GM12878 (cell line): ENCODE data around the gene CTNNA3. TPM values are rescaled to one million over a fixed set of nuclear protein-coding genes. Genes with fewer than 3 reads are reported as not detected.

Experiments used
- ATAC-seq: fragments of 200-7000 bp; cut with Tn5 transposase; 3 replicates; pipeline ENCODE4 v1.9.1; 2020; ENCODE audit warnings: mild to moderate bottlenecking, moderate library complexity
- BruUV-seq: library from RNA; stranded (reverse); fragments of 400-500 nt; replicated peaks from 2 replicates; lab custom pipeline; 2021; lab: Mats Ljungman, UMichigan
- CTCF ChIA-PET: fragments of 300-600 bp; sonication (Branson Sonifier 250); formaldehyde crosslinking; extraction: SDS; loops from one replicate; lab custom pipeline; 2021; ENCODE audit warnings: inconsistent platforms; lab: Yijun Ruan, JAX
- POLR2A ChIA-PET: fragments of 350-600 bp; formaldehyde crosslinking; extraction: SDS; loops from one replicate; lab custom pipeline; 2021; ENCODE audit warnings: inconsistent platforms; lab: Charles Lee
- RAD21 ChIA-PET: fragments of 300-600 bp; sonication (Branson Sonifier 250); formaldehyde crosslinking; loops from one replicate; lab custom pipeline; 2023; ENCODE audit warnings: antibody characterized with exemption; ENCODE audit not compliant: unreplicated experiment; lab: Charles Lee
- SMC1A ChIA-PET: fragments of 300-600 bp; sonication (Branson Sonifier 250); formaldehyde crosslinking; loops from one replicate; lab custom pipeline; 2023; ENCODE audit not compliant: unreplicated experiment, uncharacterized antibody; lab: Charles Lee
- DNase-seq: peaks from one replicate; pipeline ENCODE4 v3.0.0-alpha.2; 2011; ENCODE audit warnings: low read depth, low spot score
- FAIRE-seq: peaks from 3 replicates; lab custom pipeline; 2011; peaks lifted over from hg19 to GRCh38; lab: Jason Lieb, UNC
- H2AFZ ChIP-seq: 2 replicates; pipeline ENCODE4 v1.6.0; 2011; ENCODE audit warnings: low read depth, low read length, control low read depth; ENCODE audit not compliant: control insufficient read depth
- H3K27ac ChIP-seq: 2 replicates; pipeline ENCODE4 v1.5.1; 2011; ENCODE audit warnings: control low read depth; ENCODE audit not compliant: control insufficient read depth, insufficient read depth
- H3K27me3 ChIP-seq, 2 experiments: replicated peaks in 1 of 2; 2 replicates each; pipeline versions ENCODE4 v1.6.0 to v1.6.1; 2011; ENCODE audit warnings: low read length in 1 of 2; ENCODE audit not compliant: control insufficient read depth in 2 of 2, insufficient read depth in 2 of 2
- H3K36me3 ChIP-seq, 2 experiments: 2 replicates each; pipeline ENCODE4 v1.5.1; 2011; ENCODE audit warnings: low read length in 1 of 2; ENCODE audit not compliant: control insufficient read depth in 2 of 2, insufficient read depth in 2 of 2
- H3K4me1 ChIP-seq: 2 replicates; pipeline ENCODE4 v1.6.1; 2011; ENCODE audit warnings: mild to moderate bottlenecking, low read length, moderate library complexity, mixed read lengths; ENCODE audit not compliant: control insufficient read depth, insufficient read depth
- H3K4me2 ChIP-seq: 2 replicates; pipeline ENCODE4 v1.6.0; 2011; ENCODE audit warnings: control low read depth; ENCODE audit not compliant: control insufficient read depth, insufficient read depth
- H3K4me3 ChIP-seq: fragments of 200-600 bp; sonication (generic); 2 replicates; pipeline ENCODE4 v1.5.1; 2016
- H3K79me2 ChIP-seq: 2 replicates; pipeline ENCODE4 v1.6.0; 2011; ENCODE audit warnings: low read length; ENCODE audit not compliant: control insufficient read depth, insufficient read depth
- H3K9ac ChIP-seq: 2 replicates; pipeline ENCODE4 v1.8.0; 2011; ENCODE audit warnings: low read length, control low read depth, mixed read lengths; ENCODE audit not compliant: control insufficient read depth, insufficient read depth
- H3K9me3 ChIP-seq: replicated peaks from 3 replicates; pipeline ENCODE4 v1.5.1; 2011; ENCODE audit warnings: mild to moderate bottlenecking, low read length; ENCODE audit not compliant: control insufficient read depth, insufficient read depth
- H4K20me1 ChIP-seq: 2 replicates; pipeline ENCODE4 v1.6.0; 2011; ENCODE audit not compliant: control insufficient read depth, insufficient read depth
- BACH1 ChIP-seq: fragments of 450-650 bp; IDR thresholded peaks from 2 replicates; pipeline ENCODE4 v1.6.1; 2017; ENCODE audit warnings: mild to moderate bottlenecking, borderline replicate concordance
- CHD4 ChIP-seq: fragments of 200-600 bp; sonication (generic); IDR thresholded peaks from 2 replicates; pipeline ENCODE4 v1.6.1; 2016; ENCODE audit warnings: mild to moderate bottlenecking
- DPF2 ChIP-seq: fragments of 450-650 bp; IDR thresholded peaks from 2 replicates; pipeline ENCODE4 v1.6.1; 2017; ENCODE audit warnings: mild to moderate bottlenecking
- EED ChIP-seq: sonication (generic); IDR thresholded peaks from 2 replicates; pipeline ENCODE4 v1.6.1; 2016; ENCODE audit warnings: antibody characterized with exemption, low read depth
- EGR1 ChIP-seq, 2 experiments: IDR thresholded peaks; 1 replicate in 1 of 2; 2 replicates in 1 of 2; pipeline ENCODE4 v1.6.1; 2011 to 2012; ENCODE audit warnings: low read depth in 2 of 2, low read length in 2 of 2, borderline replicate concordance in 1 of 2, mild to moderate bottlenecking in 1 of 2, moderate library complexity in 1 of 2
- HDAC6 ChIP-seq: fragments of 200-600 bp; sonication (generic); IDR thresholded peaks from one replicate; pipeline ENCODE4 v1.8.0; 2017; ENCODE audit warnings: antibody characterized with exemption; ENCODE audit not compliant: unreplicated experiment
- NFYB ChIP-seq: IDR thresholded peaks from 2 replicates; pipeline ENCODE4 v1.6.1; 2011; ENCODE audit warnings: low read depth, mild to moderate bottlenecking, low read length, improper control_type of control experiment, moderate library complexity; ENCODE audit not compliant: insufficient read depth
- NR2C2 ChIP-seq: IDR thresholded peaks from 2 replicates; pipeline ENCODE4 v1.6.1; 2011; ENCODE audit warnings: borderline replicate concordance, low read depth; ENCODE audit not compliant: control insufficient read depth, insufficient read length
- POLR2AphosphoS5 ChIP-seq: IDR thresholded peaks from 2 replicates; pipeline ENCODE4 v1.6.1; 2011; ENCODE audit warnings: mild to moderate bottlenecking, low read length, inconsistent platforms
- RAD51 ChIP-seq: fragments of 450-650 bp; IDR thresholded peaks from 2 replicates; pipeline ENCODE4 v1.6.1; 2016; ENCODE audit warnings: moderate library complexity, mild to moderate bottlenecking, inconsistent platforms
- RBBP5 ChIP-seq: fragments of 200-600 bp; sonication (generic); conservative IDR thresholded peaks from 2 replicates; pipeline ENCODE4 v1.6.1; 2016
- SMAD1 ChIP-seq: fragments of 450-650 bp; IDR thresholded peaks from 2 replicates; pipeline ENCODE4 v1.6.1; 2018; ENCODE audit warnings: mild to moderate bottlenecking, low read depth; ENCODE audit not compliant: partially characterized antibody
- STAT1 ChIP-seq: fragments of 450-650 bp; conservative IDR thresholded peaks from 2 replicates; pipeline ENCODE4 v1.6.1; 2014; ENCODE audit warnings: antibody characterized with exemption, mild to moderate bottlenecking
- TCF3 ChIP-seq: IDR thresholded peaks from 2 replicates; pipeline ENCODE4 v1.6.1; 2012; ENCODE audit warnings: low read depth, mild to moderate bottlenecking, low read length, borderline replicate concordance; ENCODE audit not compliant: insufficient read depth
- YY1 ChIP-seq: IDR thresholded peaks from 2 replicates; pipeline ENCODE4 v1.6.1; 2011; ENCODE audit warnings: low read depth, mild to moderate bottlenecking, low read length
- WGBS: methylation state at CpG from one replicate; pipeline ENCODE4 v1.1.6; 2016; ENCODE audit warnings: low lambda C conversion rate; ENCODE audit not compliant: insufficient replicate concordance, insufficient coverage; ENCODE audit errors: missing lambda C conversion rate; 5-methylcytosine and 5-hydroxymethylcytosine counted together
- in situ Hi-C: fragments of 300-500 bp; cut with MboI; formaldehyde crosslinking; loops from 9 replicates; pipeline ENCODE4 v1.14.3; 2018; ENCODE audit warnings: mixed read lengths
- intact Hi-C: fragments of 100-400 bp; cut with micrococcal nuclease; formaldehyde crosslinking; loops from one replicate; pipeline ENCODE4 v1.14.2; 2022; ENCODE audit not compliant: unreplicated experiment
- polyA plus RNA-seq, 11 experiments: library from polyadenylated mRNA; depleted of rRNA in 4 of 11; unstranded in 6 of 11; stranded (reverse) in 5 of 11; fragments of >200 nt; fragmentation: Nextera tagmentation in 4 of 11; fragmentation: Illumina TruSeq in 1 of 11; extraction: Ambion mirVana in 4 of 11; extraction: Trizol in 1 of 11; gene quantifications; 1 replicate in 1 of 11; 2 replicates in 10 of 11; pipeline versions ENCODE4 v1.2.1 to v1.2.3, GENCODE V29; 2011 to 2016; ENCODE audit warnings: inconsistent platforms in 2 of 11, missing spikeins in 2 of 11, low read depth in 1 of 11
- total RNA-seq, 4 experiments: library from RNA; depleted of rRNA in 3 of 4; stranded (reverse); fragments of >200 nt in 3 of 4; fragmentation: Illumina TruSeq in 1 of 4; extraction: Trizol in 1 of 4; gene quantifications; 2 replicates each; pipeline versions ENCODE4 v1.2.1 to v1.2.3, GENCODE V29; 2013 to 2021
- TF ChIP-seq, protein P1 (sequence below): fragments of 450-650 bp; conservative IDR thresholded peaks from 2 replicates; pipeline ENCODE4 v1.6.1; 2017; ENCODE audit warnings: mild to moderate bottlenecking, moderate library complexity
- TF ChIP-seq, protein P2 (sequence below): IDR thresholded peaks from 2 replicates; pipeline ENCODE4 v1.6.1; 2012; ENCODE audit warnings: mild to moderate bottlenecking, low read depth, low read length
- TF ChIP-seq, protein P3 (sequence below): IDR thresholded peaks from 2 replicates; pipeline ENCODE4 v1.6.1; 2012; ENCODE audit warnings: low read depth, low read length, improper control_type of control experiment

CTNNA3 gene
- total and polyA plus RNA-seq, 10 of the 15 experiments (the other 5 are each of a cell fraction or from before 2014, with no cell fraction given): under 0.01 to 4.5 (median 0.22) TPM; not detected in 2

DNA sequence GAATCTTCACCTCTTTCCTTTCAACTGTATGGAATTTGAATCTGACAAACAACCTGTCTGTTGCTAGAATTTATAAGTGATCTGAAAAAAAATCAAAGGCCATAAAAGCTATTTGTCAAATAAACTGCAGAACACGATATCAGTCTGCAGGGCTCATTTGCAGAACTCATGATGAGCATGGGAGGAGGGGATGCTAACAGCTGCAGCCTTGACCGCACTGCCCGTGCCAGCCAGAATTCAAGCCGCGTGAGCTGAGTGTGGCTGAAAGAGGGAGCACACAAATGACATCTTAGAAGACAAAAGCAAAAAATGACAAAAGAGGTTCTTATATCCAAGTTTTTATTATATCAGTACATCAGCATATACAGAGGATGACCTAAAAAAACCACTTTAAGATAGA is 754.5 kb downstream of the CTNNA3 start (continued):
- TF ChIP-seq TCF3: no peak
- TF ChIP-seq CHD4: no peak

DNA sequence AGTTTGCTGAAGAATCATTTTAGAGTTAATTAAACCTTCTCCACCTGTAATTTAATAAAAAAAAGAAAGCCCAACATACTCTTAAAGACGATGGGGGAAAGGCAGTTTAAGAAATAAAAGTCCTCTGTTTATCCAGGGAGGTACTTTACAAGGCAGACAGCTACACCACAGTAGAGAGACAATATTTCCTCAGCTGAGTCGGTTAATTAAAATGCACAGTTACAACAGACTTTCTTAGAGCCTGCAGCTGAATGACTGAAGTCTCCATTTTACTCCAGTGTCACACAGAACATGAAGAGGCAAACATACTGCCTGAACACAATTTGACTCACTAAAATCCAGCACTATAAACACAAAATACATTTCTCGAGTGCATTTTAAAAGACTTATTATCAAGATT is 755.0 kb downstream of the CTNNA3 start:
- Histone ChIP-seq H3K9me3 (no peaks in the 10 kb centered on the region), H3K4me1 (no peaks in the 10 kb centered on the region), H2AFZ (no peak overlapping the region), H3K27ac (no peak overlapping the region), H3K9ac (no peak overlapping the region), H4K20me1 (no peaks in the 10 kb centered on the region), H3K36me3 (no peaks in the 10 kb centered on the region), H3K4me3 (no peak overlapping the region), H3K79me2 (no peaks in the 10 kb centered on the region), H3K4me2 (no peak overlapping the region), H3K27me3 (no peaks in the 10 kb centered on the region)
- POLR2A ChIA-PET: no interaction called here
- intact Hi-C loops (no loop called here), in situ Hi-C loops (no loop called here)
- DNase-seq (no peak), FAIRE-seq (no peak), ATAC-seq (no peak)
- 9% methylated on average over 3 of the region's 3 CpGs for WGBS
- RAD21 ChIA-PET: interaction anchor here (1.4 kb wide), 1 partner anchor 9 kb away, joined by 7 read pairs; no protein-coding TSS in a partner anchor
- no TSS peak for BruUV-seq
- SMC1A ChIA-PET: interaction anchor here (1.4 to 2.3 kb wide), 4 partner anchors 9 to 579 kb away, joined by 4 to 9 read pairs (median 4); no protein-coding TSS in a partner anchor
- CTCF ChIA-PET: interaction anchor here (0.9 to 1.9 kb wide), 6 partner anchors 10 to 580 kb away, joined by 3 to 9 read pairs (median 3); partner anchors contain the start of gene LRRTM3
- no peak for TF ChIP-seq NFYB
- TF ChIP-seq RAD51: no peak
- TF ChIP-seq HDAC6: no peak
- TF ChIP-seq NR2C2: no peak
- TF ChIP-seq, protein P1, sequence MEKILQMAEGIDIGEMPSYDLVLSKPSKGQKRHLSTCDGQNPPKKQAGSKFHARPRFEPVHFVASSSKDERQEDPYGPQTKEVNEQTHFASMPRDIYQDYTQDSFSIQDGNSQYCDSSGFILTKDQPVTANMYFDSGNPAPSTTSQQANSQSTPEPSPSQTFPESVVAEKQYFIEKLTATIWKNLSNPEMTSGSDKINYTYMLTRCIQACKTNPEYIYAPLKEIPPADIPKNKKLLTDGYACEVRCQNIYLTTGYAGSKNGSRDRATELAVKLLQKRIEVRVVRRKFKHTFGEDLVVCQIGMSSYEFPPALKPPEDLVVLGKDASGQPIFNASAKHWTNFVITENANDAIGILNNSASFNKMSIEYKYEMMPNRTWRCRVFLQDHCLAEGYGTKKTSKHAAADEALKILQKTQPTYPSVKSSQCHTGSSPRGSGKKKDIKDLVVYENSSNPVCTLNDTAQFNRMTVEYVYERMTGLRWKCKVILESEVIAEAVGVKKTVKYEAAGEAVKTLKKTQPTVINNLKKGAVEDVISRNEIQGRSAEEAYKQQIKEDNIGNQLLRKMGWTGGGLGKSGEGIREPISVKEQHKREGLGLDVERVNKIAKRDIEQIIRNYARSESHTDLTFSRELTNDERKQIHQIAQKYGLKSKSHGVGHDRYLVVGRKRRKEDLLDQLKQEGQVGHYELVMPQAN: no peak
- TF ChIP-seq, protein P2, sequence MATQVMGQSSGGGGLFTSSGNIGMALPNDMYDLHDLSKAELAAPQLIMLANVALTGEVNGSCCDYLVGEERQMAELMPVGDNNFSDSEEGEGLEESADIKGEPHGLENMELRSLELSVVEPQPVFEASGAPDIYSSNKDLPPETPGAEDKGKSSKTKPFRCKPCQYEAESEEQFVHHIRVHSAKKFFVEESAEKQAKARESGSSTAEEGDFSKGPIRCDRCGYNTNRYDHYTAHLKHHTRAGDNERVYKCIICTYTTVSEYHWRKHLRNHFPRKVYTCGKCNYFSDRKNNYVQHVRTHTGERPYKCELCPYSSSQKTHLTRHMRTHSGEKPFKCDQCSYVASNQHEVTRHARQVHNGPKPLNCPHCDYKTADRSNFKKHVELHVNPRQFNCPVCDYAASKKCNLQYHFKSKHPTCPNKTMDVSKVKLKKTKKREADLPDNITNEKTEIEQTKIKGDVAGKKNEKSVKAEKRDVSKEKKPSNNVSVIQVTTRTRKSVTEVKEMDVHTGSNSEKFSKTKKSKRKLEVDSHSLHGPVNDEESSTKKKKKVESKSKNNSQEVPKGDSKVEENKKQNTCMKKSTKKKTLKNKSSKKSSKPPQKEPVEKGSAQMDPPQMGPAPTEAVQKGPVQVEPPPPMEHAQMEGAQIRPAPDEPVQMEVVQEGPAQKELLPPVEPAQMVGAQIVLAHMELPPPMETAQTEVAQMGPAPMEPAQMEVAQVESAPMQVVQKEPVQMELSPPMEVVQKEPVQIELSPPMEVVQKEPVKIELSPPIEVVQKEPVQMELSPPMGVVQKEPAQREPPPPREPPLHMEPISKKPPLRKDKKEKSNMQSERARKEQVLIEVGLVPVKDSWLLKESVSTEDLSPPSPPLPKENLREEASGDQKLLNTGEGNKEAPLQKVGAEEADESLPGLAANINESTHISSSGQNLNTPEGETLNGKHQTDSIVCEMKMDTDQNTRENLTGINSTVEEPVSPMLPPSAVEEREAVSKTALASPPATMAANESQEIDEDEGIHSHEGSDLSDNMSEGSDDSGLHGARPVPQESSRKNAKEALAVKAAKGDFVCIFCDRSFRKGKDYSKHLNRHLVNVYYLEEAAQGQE: no peak
- no peak for TF ChIP-seq EED
- no peak for TF ChIP-seq STAT1
- no peak for TF ChIP-seq DPF2
- TF ChIP-seq SMAD1: no peak
- TF ChIP-seq EGR1 (IDR thresholded peaks at IDR 0.05; ENCODE audit: borderline replicate concordance in 1 of 2, low read depth in 2 of 2, low read length in 2 of 2): no peak
- no peak for TF ChIP-seq RBBP5
- no peak for TF ChIP-seq YY1
- TF ChIP-seq BACH1: no peak
- TF ChIP-seq POLR2AphosphoS5: no peak
- TF ChIP-seq, protein P3, sequence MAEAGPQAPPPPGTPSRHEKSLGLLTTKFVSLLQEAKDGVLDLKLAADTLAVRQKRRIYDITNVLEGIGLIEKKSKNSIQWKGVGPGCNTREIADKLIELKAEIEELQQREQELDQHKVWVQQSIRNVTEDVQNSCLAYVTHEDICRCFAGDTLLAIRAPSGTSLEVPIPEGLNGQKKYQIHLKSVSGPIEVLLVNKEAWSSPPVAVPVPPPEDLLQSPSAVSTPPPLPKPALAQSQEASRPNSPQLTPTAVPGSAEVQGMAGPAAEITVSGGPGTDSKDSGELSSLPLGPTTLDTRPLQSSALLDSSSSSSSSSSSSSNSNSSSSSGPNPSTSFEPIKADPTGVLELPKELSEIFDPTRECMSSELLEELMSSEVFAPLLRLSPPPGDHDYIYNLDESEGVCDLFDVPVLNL: no peak
